ENCODE data around the gene CXCL13.

GRCh38 chr4:77629885-77630284 lies 24.3 kb downstream of the CXCL13 start:
- TF ChIP-seq CTCF (IDR thresholded peaks at IDR 0.05) (no peak), POLR2A (IDR thresholded peaks at IDR 0.05) (no peak)

Data from body of pancreas (tissue), 4 donors.